Stomach (tissue), 9 donors: Measurements from ENCODE around the gene CACTIN. TPM values are rescaled to one million over a fixed set of nuclear protein-coding genes. Genes with fewer than 3 reads are reported as not detected.

Experiments
- DNase-seq, 2 donors: peaks; one replicate each; pipeline versions ENCODE4 v3.0.0 to v3.0.0-alpha.2; 2013 to 2019
- H3K27ac ChIP-seq, 5 donors: fragments of 200-600 bp in 4 of 5; sonication (generic) in 4 of 5; one replicate each; pipeline ENCODE4 v1.5.1; 2013 to 2019; ENCODE audit warnings: mild to moderate bottlenecking in 1 of 5, moderate library complexity in 1 of 5
- H3K27me3 ChIP-seq, 3 donors: fragments of 200-600 bp; sonication (generic); one replicate each; pipeline ENCODE4 v1.5.1; 2017 to 2019; ENCODE audit warnings: mixed run types in 1 of 3
- H3K36me3 ChIP-seq, 4 donors: fragments of 200-600 bp; sonication (generic); 1 replicate in 3 of 4; 2 replicates in 1 of 4; pipeline ENCODE4 v1.5.1; 2016 to 2019
- H3K4me1 ChIP-seq, 4 donors: fragments of 200-600 bp; sonication (generic); one replicate each; pipeline ENCODE4 v1.5.1; 2016 to 2019
- H3K4me3 ChIP-seq, 4 donors: fragments of 200-600 bp; sonication (generic) in 3 of 4; one replicate each; pipeline ENCODE4 v1.5.1; 2016 to 2019; ENCODE audit warnings: mild to moderate bottlenecking in 1 of 4
- H3K9me3 ChIP-seq, 4 donors: fragments of 200-600 bp; sonication (generic); one replicate each; pipeline ENCODE4 v1.5.1; 2016 to 2019
- CTCF ChIP-seq, 7 experiments: fragments of 450-650 bp in 4 of 7; fragments of 200-600 bp in 3 of 7; sonication (generic) in 3 of 7; IDR thresholded peaks; one replicate each; pipeline ENCODE4 v1.5.1; 2016 to 2019; ENCODE audit warnings: antibody characterized with exemption in 7 of 7, control low read depth in 2 of 7, mild to moderate bottlenecking in 1 of 7
- EP300 ChIP-seq: sonication (generic); formaldehyde crosslinking; IDR thresholded peaks from one replicate; pipeline ENCODE4 v1.6.1; 2017; ENCODE audit warnings: antibody characterized with exemption
- POLR2A ChIP-seq, 4 donors: fragments of 450-650 bp; IDR thresholded peaks; one replicate each; pipeline ENCODE4 v1.6.1; 2016; ENCODE audit warnings: antibody characterized with exemption in 4 of 4, control low read depth in 2 of 4, mild to moderate bottlenecking in 1 of 4, moderate library complexity in 1 of 4
- POLR2AphosphoS5 ChIP-seq, 3 donors: sonication (generic); formaldehyde crosslinking; IDR thresholded peaks; one replicate each; pipeline ENCODE4 v1.6.1; 2016; ENCODE audit warnings: antibody characterized with exemption in 3 of 3
- WGBS, 5 donors: extraction: QIAGEN DNeasy Blood & Tissue Kit in 3 of 5; methylation state at CpG; one replicate each; pipeline versions ENCODE4 v1.1.5 to v1.1.7; 2013 to 2018; 5-methylcytosine and 5-hydroxymethylcytosine counted together
- intact Hi-C: fragments of 100-400 bp; cut with DNase I; formaldehyde crosslinking; loops from one replicate; pipeline ENCODE4 v1.15.1; 2023; ENCODE audit warnings: low total_unique reads
- polyA plus RNA-seq, 3 donors: library from polyadenylated mRNA; stranded (reverse); fragments of 200-250 nt; gene quantifications; one replicate each; pipeline ENCODE4 v1.2.3, GENCODE V29; 2013
- small RNA-seq, 4 donors: library from RNA; depleted of rRNA; stranded (forward); fragments of <200 nt; gene quantifications; one replicate each; pipeline ENCODE3, GENCODE V24; 2016
- total RNA-seq, 5 donors: library from RNA; depleted of rRNA; stranded (reverse); fragments of >200 nt; gene quantifications; one replicate each; pipeline versions ENCODE4 v1.1.0 to v1.2.3, GENCODE V29; 2014 to 2016
- donor health status: healthy with polysubstance abuse.
- donor health status: Bipolar disorder and iron deficiency.
- donor health status: healthy.

Gene CACTIN
- total and polyA plus RNA-seq, 8 donors, result 9.8 to 180 (median 14.7) TPM

- Histone ChIP-seq H3K4me3 (no peak overlapping the region), H3K27ac (no peak overlapping the region), H3K36me3 (no peaks in the 10 kb centered on the region), H3K27me3 (no peaks in the 10 kb centered on the region), H3K9me3 (no peaks in the 10 kb centered on the region), H3K4me1 (no peaks in the 10 kb centered on the region)
- 73 to 88% (median 84%) methylated on average over 12 to 17 of the region's 17 CpGs for WGBS, 5 donors
- no peak for DNase-seq
- intact Hi-C loops, result no loop called here
- no peak for TF ChIP-seq EP300
- TF ChIP-seq CTCF (IDR thresholded peaks at IDR 0.05), result no peak
- no peak for TF ChIP-seq POLR2AphosphoS5 (IDR thresholded peaks at IDR 0.05)
- TF ChIP-seq POLR2A (IDR thresholded peaks at IDR 0.05), result no peak
These were observed 62.7 kb downstream of the CACTIN start for GRCh38 chr19:3563709-3564524.

Small RNA genes within 50 kb of the gene (small RNA-seq; reads per million reads assigned to genes)
- 0 reads per million in 4 donors for gene AC005786.1

Other genes starting within 250 kb of the CACTIN start
- 100 to 1,000 TPM in 1 of 5 donors, 10 to 100 TPM in 1, 1 to 10 TPM in 2, not detected in 1; 1.4 to 178 (median 38.3) TPM for gene SMIM24, start 146.3 kb downstream of the CACTIN start, total RNA-seq
- 100 to 1,000 TPM in 1 of 3 donors, 10 to 100 TPM in 2; 14.1 to 116 (median 68.7) TPM for gene SMIM24, start 146.3 kb downstream of the CACTIN start, polyA plus RNA-seq
- gene SMIM44, start 143.3 kb downstream of the CACTIN start, total RNA-seq, result not detected
- gene SMIM44, start 143.3 kb downstream of the CACTIN start, polyA plus RNA-seq, result 1 to 10 TPM in 1 of 3 donors, not detected in 2; 2.7 TPM
- gene DOHH, start 126.1 kb downstream of the CACTIN start, total RNA-seq, result 10 to 100 TPM in 2 of 5 donors, 1 to 10 TPM in 1, under 1 TPM in 1, not detected in 1; 0.45 to 21.7 (median 11.1) TPM
- gene DOHH, start 126.1 kb downstream of the CACTIN start, polyA plus RNA-seq, result 10 to 100 TPM; 10.7 to 14.1 (median 13.6) TPM
- 100 to 1,000 TPM in 1 of 5 donors, 10 to 100 TPM in 3, 1 to 10 TPM in 1; 9.4 to 113 (median 31.9) TPM for gene FZR1, start 120.5 kb downstream of the CACTIN start, total RNA-seq
- 10 to 100 TPM; 10.5 to 17.2 (median 13.9) TPM for gene FZR1, start 120.5 kb downstream of the CACTIN start, polyA plus RNA-seq
- gene TEKTIP1, start 87.6 kb downstream of the CACTIN start, total RNA-seq, result not detected
- under 1 TPM in 2 of 3 donors, not detected in 1; 0.28 to 1.00 TPM for gene TEKTIP1, start 87.6 kb downstream of the CACTIN start, polyA plus RNA-seq
- gene MFSD12, start 69.2 kb downstream of the CACTIN start, total RNA-seq, result 10 to 100 TPM in 4 of 5 donors, under 1 TPM in 1; 0.58 to 96.4 (median 62.5) TPM
- 10 to 100 TPM in 2 of 3 donors, 1 to 10 TPM in 1; 8.2 to 35.6 (median 34.1) TPM for gene MFSD12, start 69.2 kb downstream of the CACTIN start, polyA plus RNA-seq
- 100 to 1,000 TPM in 3 of 5 donors, 10 to 100 TPM in 2; 39.8 to 638 (median 160) TPM for gene HMG20B, start 53.8 kb downstream of the CACTIN start, total RNA-seq
- gene HMG20B, start 53.8 kb downstream of the CACTIN start, polyA plus RNA-seq, result 100 to 1,000 TPM in 1 of 3 donors, 10 to 100 TPM in 2; 79.5 to 103 (median 80.6) TPM
- 1 to 10 TPM in 1 of 5 donors, not detected in 4; 2.9 TPM for gene GIPC3, start 41.3 kb downstream of the CACTIN start, total RNA-seq
- 1 to 10 TPM in 2 of 3 donors, under 1 TPM in 1; 0.75 to 2.0 (median 1.1) TPM for gene GIPC3, start 41.3 kb downstream of the CACTIN start, polyA plus RNA-seq
- gene TBXA2R, start 19.9 kb downstream of the CACTIN start, total RNA-seq, result 1 to 10 TPM in 1 of 5 donors, under 1 TPM in 1, not detected in 3; 0.37 to 1.0 TPM
- gene TBXA2R, start 19.9 kb downstream of the CACTIN start, polyA plus RNA-seq, result 1 to 10 TPM in 2 of 3 donors, under 1 TPM in 1; 0.50 to 2.6 (median 1.2) TPM
- 100 to 1,000 TPM in 1 of 5 donors, 10 to 100 TPM in 4; 15.1 to 164 (median 36.8) TPM for gene PIP5K1C, start 73.7 kb upstream of the CACTIN start, total RNA-seq
- 10 to 100 TPM in 2 of 3 donors, 1 to 10 TPM in 1; 8.6 to 18.5 (median 12.5) TPM for gene PIP5K1C, start 73.7 kb upstream of the CACTIN start, polyA plus RNA-seq
- gene TJP3, start 81.6 kb upstream of the CACTIN start, total RNA-seq, result 100 to 1,000 TPM in 2 of 5 donors, 10 to 100 TPM in 3; 31.9 to 204 (median 95.1) TPM
- gene TJP3, start 81.6 kb upstream of the CACTIN start, polyA plus RNA-seq, result 10 to 100 TPM; 62.3 to 96.1 (median 93.1) TPM
- 100 to 1,000 TPM in 1 of 5 donors, 10 to 100 TPM in 3, 1 to 10 TPM in 1; 9.4 to 111 (median 16.4) TPM for gene APBA3, start 134.9 kb upstream of the CACTIN start, total RNA-seq
- 10 to 100 TPM; 15.7 to 17.4 (median 16.7) TPM for gene APBA3, start 134.9 kb upstream of the CACTIN start, polyA plus RNA-seq
- gene MRPL54, start 135.9 kb upstream of the CACTIN start, total RNA-seq, result 100 to 1,000 TPM in 2 of 5 donors, 10 to 100 TPM in 3; 15.2 to 163 (median 58.7) TPM
- 100 to 1,000 TPM; 155 to 221 (median 174) TPM for gene MRPL54, start 135.9 kb upstream of the CACTIN start, polyA plus RNA-seq
- gene RAX2, start 145.4 kb upstream of the CACTIN start, total RNA-seq, result not detected
- gene RAX2, start 145.4 kb upstream of the CACTIN start, polyA plus RNA-seq, result not detected
- 10 to 100 TPM in 2 of 5 donors, 1 to 10 TPM in 2, not detected in 1; 1.4 to 48.7 (median 12.1) TPM for gene MATK, start 159.6 kb upstream of the CACTIN start, total RNA-seq
- 1 to 10 TPM; 2.0 to 3.4 (median 2.9) TPM for gene MATK, start 159.6 kb upstream of the CACTIN start, polyA plus RNA-seq
- under 1 TPM in 1 of 5 donors, not detected in 4; 0.29 TPM for gene ZFR2, start 242.2 kb upstream of the CACTIN start, total RNA-seq
- gene ZFR2, start 242.2 kb upstream of the CACTIN start, polyA plus RNA-seq, result under 1 TPM in 1 of 3 donors, not detected in 2; 0.10 TPM